ENCODE results near the gene ADAP1.

ADAP1 gene

GRCh38 chr7:990352-990932, 36.0 kb upstream of the ADAP1 start:
- in situ Hi-C loops (cut with HindIII; ENCODE audit: low pct_ligation_motif_present, low pct_unique_long_range_greater_than_20kb, low sequenced_read_pairs) = no loop called here
- no peak for DNase-seq

- in situ Hi-C loops (cut with HindIII; ENCODE audit: low pct_ligation_motif_present, low pct_unique_long_range_greater_than_20kb, low sequenced_read_pairs) = no loop called here
- DNase-seq = no peak
Observed at GRCh38 chr7:988963-989529, 34.6 kb upstream of the ADAP1 start.

DNA sequence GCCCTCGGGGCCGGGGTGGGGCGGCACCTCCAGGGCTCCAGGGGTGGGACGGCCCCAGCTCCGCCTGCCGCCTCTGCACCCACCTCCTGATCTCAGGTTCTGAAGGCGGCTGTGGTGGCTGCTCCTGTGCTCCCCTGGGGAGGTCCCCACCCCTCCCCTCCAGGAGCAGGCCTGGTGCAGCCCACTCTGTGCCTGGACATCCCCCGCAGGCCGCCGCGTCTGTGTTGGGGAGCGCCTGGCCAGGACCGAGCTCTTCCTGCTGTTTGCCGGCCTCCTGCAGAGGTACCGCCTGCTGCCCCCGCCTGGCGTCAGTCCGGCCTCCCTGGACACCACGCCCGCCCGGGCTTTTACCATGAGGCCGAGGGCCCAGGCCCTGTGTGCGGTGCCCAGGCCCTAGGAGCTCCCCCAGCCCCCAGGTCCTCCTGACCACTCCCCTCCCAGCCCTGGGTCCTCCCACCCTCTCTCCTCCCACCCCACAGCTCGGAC, 34.0 kb upstream of the ADAP1 start:
- DNase-seq = peak; percentile 70
- in situ Hi-C loops (cut with HindIII; ENCODE audit: low pct_ligation_motif_present, low pct_unique_long_range_greater_than_20kb, low sequenced_read_pairs) = no loop called here

- in situ Hi-C loops (cut with HindIII; ENCODE audit: low pct_ligation_motif_present, low pct_unique_long_range_greater_than_20kb, low sequenced_read_pairs) = no loop called here
- DNase-seq = no peak
Observed at GRCh38 chr7:987909-988308, 33.4 kb upstream of the ADAP1 start.

DNA sequence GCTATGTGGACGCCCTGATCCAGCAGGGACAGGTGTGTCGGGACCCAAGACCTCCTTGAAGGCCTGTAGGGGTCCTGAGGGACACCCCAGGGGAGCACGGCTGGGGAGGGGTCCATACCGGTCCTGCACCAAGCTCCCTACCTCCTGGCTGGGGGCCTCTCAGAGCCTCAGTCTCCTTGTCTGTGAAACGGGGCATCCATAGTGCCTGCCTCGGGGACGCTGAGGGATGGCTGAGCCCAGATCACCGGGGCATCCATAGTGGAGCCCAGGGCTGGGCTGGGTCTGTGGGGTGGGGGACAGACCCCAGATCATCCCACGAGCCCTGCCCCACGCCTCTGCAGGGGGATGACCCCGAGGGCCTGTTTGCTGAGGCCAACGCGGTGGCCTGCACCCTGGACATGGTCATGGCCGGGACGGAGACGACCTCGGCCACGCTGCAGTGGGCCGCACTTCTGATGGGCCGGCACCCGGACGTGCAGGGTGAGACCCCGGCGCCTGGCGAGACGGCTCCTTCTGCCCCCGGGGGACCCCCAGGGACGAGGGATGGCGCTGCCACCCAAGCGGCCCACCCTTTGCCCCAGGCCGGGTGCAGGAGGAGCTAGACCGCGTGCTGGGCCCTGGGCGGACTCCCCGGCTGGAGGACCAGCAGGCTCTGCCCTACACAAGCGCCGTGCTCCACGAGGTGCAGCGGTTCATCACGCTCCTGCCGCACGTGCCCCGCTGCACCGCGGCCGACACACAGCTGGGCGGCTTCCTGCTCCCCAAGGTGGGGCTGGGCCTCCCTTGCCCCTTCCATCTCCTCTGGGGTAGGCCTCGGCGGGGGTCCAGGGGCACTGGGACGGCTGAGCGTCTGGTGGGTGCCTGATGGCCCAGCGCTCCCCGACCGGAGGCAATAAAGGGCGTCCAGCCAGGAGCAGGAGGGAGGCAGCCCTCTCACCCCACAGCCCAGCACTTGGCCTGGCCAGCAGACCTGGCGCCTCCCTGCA, 32.6 kb upstream of the ADAP1 start:
- no peak for DNase-seq
- in situ Hi-C loops (cut with HindIII; ENCODE audit: low pct_ligation_motif_present, low pct_unique_long_range_greater_than_20kb, low sequenced_read_pairs) = no loop called here

GRCh38 chr7:985915-986741, 31.6 kb upstream of the ADAP1 start:
- DNase-seq = peak; percentile 61
- in situ Hi-C loops (cut with HindIII; ENCODE audit: low pct_ligation_motif_present, low pct_unique_long_range_greater_than_20kb, low sequenced_read_pairs) = no loop called here

DNA sequence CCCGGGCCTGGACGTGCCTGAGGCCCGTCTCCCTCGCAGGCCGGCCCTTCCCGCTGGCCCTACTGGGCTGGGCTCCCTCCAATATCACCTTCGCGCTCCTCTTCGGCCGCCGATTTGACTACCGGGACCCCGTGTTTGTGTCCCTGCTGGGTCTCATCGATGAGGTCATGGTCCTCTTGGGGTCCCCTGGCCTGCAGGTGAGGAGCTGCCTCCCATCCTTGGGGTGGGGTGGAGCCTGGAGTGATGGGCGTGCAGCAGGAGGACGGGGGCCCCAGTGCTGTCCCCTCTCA, 30.6 kb upstream of the ADAP1 start:
- in situ Hi-C loops (cut with HindIII; ENCODE audit: low pct_ligation_motif_present, low pct_unique_long_range_greater_than_20kb, low sequenced_read_pairs) = no loop called here
- no peak for DNase-seq

DNA sequence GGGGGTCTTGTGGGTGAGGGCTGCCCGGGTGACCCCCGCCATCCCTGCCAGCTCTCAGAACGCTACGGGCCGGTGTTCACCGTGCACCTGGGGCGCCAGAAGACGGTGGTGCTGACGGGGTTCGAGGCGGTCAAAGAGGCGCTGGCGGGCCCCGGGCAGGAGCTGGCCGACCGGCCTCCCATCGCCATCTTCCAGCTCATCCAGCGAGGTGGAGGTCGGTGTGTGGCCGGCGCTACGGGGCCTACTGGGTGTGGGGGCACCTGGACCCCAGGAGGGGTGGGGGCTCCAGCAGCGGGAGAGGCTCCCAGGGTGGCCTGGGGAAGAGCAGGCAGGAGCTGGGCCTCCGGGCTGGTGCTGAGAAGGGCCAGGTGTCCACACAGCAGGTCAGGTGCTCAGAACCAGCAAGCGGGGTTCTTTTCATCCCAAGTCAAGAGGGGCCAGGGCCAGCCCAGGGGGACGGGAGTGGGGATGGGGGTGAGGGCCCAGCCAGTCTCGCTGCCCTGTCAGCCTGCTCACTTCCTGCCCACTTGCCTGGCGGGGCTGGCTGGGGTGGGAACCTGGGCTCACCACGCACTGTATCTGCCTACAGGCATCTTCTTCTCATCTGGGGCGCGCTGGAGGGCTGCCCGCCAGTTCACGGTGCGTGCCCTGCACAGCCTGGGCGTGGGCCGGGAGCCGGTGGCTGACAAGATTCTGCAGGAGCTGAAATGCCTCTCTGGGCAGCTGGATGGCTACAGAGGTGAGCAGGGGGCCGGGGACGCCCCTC, 30.1 kb upstream of the ADAP1 start:
- in situ Hi-C loops (cut with HindIII; ENCODE audit: low pct_ligation_motif_present, low pct_unique_long_range_greater_than_20kb, low sequenced_read_pairs) = no loop called here
- DNase-seq = no peak

GRCh38 chr7:983616-984071, 29.2 kb upstream of the ADAP1 start:
- in situ Hi-C loops (cut with HindIII; ENCODE audit: low pct_ligation_motif_present, low pct_unique_long_range_greater_than_20kb, low sequenced_read_pairs) = no loop called here
- DNase-seq = no peak

DNA sequence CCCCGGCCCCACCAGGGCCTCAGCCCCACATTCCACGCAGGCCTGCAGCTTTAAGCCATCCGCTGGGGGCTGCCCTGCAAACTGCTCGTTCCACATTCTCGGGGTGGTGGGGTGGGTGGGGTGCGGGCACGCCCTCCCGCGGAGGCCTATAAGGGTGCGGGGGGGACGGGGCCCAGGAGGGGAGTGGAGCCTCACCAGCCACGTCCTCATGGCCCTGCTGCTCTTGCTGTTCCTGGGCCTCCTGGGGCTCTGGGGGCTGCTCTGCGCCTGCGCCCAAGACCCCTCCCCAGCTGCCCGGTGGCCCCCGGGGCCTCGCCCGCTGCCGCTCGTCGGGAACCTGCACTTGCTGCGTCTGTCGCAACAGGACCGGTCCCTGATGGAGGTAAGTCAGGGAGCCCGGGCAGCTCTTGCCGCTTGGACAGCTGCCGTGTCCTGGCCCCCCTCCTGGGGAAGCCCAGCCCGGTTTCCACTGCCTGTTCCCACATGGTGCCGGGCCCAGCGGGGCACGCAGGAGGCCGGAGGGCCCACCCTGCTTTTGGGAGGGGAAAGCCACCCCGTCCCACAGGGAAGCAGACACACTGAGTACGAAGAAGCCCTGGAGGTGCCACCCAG, 28.6 kb upstream of the ADAP1 start, which contains the start of gene CYP2W1:
CYP2W1 (plus strand) TSS at position 178 of the 612 bp plus-strand sequence; CDS start at position 209, 31 bp downstream.
- in situ Hi-C loops (cut with HindIII; ENCODE audit: low pct_ligation_motif_present, low pct_unique_long_range_greater_than_20kb, low sequenced_read_pairs) = no loop called here

DNA sequence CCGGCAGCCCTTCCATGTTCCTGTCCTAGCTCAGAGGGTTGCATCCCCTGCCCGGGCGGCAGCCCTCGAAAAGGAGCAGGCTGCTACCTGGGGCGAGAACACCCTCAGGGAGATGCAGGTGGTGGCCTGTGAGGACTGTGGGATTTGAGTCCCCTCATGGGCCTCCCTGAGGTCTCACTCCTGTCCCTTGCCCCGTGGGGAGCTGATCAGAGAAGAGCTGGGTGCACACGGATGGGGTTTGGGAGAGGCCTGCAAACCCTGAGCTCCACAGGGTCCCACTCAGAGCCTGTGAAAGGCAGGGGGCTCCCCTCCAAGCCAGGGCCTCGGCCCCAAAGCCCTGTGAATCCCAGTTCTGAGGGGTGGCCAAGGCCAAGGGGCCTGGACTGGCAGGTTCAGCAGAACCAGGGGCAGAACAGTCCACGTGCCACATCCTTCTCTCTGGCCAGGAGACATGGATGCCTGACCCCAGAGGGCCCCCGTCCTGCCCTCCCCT, 28.1 kb upstream of the ADAP1 start:
- in situ Hi-C loops (cut with HindIII; ENCODE audit: low pct_ligation_motif_present, low pct_unique_long_range_greater_than_20kb, low sequenced_read_pairs) = no loop called here

More for the DNA sequence above, 28.6 kb upstream of the ADAP1 start, which contains the start of gene CYP2W1:
- no peak for DNase-seq

DNA sequence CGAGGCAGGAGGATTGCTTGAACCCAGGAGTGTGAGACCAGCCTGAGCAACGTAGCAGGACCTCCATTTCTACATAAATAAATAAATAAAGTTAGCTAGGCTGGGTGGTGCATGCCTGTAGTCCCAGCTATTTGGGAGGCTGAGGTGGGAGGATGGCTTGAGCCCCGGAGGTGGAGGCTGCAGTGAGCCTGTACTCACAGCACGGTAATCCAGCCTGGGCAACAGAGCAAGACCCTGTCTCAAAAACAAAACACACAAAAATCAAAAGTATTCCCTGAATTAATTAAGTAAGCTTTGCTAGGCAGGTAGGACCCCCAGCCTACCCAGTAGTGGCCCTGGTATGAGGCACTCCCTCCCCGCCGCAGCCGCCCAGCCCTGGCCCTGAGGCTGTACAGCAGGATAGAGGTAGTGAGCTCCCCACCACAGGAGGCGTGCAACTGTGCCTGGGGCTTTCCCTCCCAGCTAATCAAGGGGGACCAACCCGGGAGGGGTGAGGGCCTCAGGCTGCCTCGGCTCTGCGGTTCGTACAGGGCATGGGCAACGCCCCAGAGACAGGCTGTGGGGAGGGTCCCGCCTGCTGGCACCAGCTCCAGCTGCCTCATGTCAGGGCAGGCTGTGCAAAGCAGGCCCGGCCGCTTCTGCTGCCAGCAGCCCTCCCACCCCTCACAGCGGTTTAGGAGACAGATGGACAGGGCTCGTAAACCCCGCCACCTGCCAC, 27.5 kb upstream of the ADAP1 start:
- in situ Hi-C loops (cut with HindIII; ENCODE audit: low pct_ligation_motif_present, low pct_unique_long_range_greater_than_20kb, low sequenced_read_pairs) = no loop called here
- no peak for DNase-seq

More for the DNA sequence above, 28.1 kb upstream of the ADAP1 start:
- DNase-seq = no peak

GRCh38 chr7:979886-980571, 25.5 kb upstream of the ADAP1 start:
- peak; percentile 89 for DNase-seq
- in situ Hi-C loops (cut with HindIII; ENCODE audit: low pct_ligation_motif_present, low pct_unique_long_range_greater_than_20kb, low sequenced_read_pairs) = no loop called here

- in situ Hi-C loops (cut with HindIII; ENCODE audit: low pct_ligation_motif_present, low pct_unique_long_range_greater_than_20kb, low sequenced_read_pairs) = no loop called here
Observed at GRCh38 chr7:979151-979550, 24.7 kb upstream of the ADAP1 start.

GRCh38 chr7:978416-979091, 24.1 kb upstream of the ADAP1 start:
- in situ Hi-C loops (cut with HindIII; ENCODE audit: low pct_ligation_motif_present, low pct_unique_long_range_greater_than_20kb, low sequenced_read_pairs) = no loop called here
- no peak for DNase-seq

More at GRCh38 chr7:979151-979550, 24.7 kb upstream of the ADAP1 start:
- no peak for DNase-seq

DNA sequence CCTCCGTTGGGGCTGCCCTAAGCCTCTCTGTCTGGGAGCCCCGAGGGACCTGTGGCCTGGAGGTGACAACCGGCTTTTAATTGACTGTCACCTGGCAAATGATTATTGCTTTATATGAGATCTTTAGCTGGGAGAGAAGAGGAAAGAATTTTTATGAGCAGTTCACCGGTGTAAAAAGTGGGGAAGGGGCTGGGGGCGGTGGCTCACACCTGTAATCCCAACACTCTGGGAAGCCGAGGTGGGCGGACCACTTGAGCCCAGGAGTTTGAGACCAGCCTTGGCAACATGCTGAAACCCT, 23.5 kb upstream of the ADAP1 start:
- in situ Hi-C loops (cut with HindIII; ENCODE audit: low pct_ligation_motif_present, low pct_unique_long_range_greater_than_20kb, low sequenced_read_pairs) = no loop called here
- no peak for DNase-seq

All from ACHN (cell line).